Esophagus squamous epithelium (tissue), 4 donors: ENCODE data around the gene KAT7.

ENCODE experiments used
- POLR2A ChIP-seq, 4 donors: fragments of 450-650 bp; IDR thresholded peaks; one replicate each; pipeline ENCODE4 v1.6.1; 2017; ENCODE audit warnings: antibody characterized with exemption in 4 of 4, mild to moderate bottlenecking in 4 of 4, moderate library complexity in 3 of 4
- TF ChIP-seq, protein P1 (sequence below), 6 experiments: fragments of 450-650 bp in 4 of 6; fragments of 200-600 bp in 2 of 6; sonication (generic) in 2 of 6; IDR thresholded peaks; one replicate each; pipeline ENCODE4 v1.5.1; 2016 to 2019; ENCODE audit warnings: antibody characterized with exemption in 6 of 6, mild to moderate bottlenecking in 4 of 6, moderate library complexity in 4 of 6

DNA sequence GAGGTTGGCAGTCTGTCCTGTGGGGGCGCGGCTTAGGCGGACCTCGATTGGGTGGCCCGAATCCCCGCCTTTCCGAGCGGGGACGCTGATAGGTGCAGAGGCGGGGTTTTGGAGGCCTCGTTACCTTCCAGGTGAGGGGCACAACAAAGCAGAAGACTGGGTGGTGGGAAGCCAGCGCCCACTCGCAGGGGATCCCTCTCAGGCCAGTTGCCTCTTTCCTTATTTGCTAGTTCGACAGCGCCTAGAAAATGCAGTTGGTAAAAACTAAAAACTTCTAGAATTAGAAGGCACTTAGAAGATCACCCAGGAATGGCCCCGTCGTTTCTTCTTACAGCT, 730 bp downstream of the KAT7 start:
- TF ChIP-seq, protein P1, sequence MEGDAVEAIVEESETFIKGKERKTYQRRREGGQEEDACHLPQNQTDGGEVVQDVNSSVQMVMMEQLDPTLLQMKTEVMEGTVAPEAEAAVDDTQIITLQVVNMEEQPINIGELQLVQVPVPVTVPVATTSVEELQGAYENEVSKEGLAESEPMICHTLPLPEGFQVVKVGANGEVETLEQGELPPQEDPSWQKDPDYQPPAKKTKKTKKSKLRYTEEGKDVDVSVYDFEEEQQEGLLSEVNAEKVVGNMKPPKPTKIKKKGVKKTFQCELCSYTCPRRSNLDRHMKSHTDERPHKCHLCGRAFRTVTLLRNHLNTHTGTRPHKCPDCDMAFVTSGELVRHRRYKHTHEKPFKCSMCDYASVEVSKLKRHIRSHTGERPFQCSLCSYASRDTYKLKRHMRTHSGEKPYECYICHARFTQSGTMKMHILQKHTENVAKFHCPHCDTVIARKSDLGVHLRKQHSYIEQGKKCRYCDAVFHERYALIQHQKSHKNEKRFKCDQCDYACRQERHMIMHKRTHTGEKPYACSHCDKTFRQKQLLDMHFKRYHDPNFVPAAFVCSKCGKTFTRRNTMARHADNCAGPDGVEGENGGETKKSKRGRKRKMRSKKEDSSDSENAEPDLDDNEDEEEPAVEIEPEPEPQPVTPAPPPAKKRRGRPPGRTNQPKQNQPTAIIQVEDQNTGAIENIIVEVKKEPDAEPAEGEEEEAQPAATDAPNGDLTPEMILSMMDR (IDR thresholded peaks at IDR 0.05) = no peak
- TF ChIP-seq POLR2A (IDR thresholded peaks at IDR 0.05) = no peak
